Activated CD8-positive, alpha-beta memory T cell treated with anti-CD3 and anti-CD28 coated beads for 1 hour (primary cell): ENCODE results near the gene PET100.
A peak's percentile ranks its signal among the peaks of the same experiment; 100 is the strongest.

Experiments
- DNase-seq, 2 donors: peaks; one replicate each; pipeline ENCODE4 v3.0.0-alpha.2; 2020; ENCODE audit warnings: low read depth in 1 of 2; ENCODE audit errors: extremely low read depth in 1 of 2

Gene PET100, protein sequence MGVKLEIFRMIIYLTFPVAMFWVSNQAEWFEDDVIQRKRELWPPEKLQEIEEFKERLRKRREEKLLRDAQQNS

DNA sequence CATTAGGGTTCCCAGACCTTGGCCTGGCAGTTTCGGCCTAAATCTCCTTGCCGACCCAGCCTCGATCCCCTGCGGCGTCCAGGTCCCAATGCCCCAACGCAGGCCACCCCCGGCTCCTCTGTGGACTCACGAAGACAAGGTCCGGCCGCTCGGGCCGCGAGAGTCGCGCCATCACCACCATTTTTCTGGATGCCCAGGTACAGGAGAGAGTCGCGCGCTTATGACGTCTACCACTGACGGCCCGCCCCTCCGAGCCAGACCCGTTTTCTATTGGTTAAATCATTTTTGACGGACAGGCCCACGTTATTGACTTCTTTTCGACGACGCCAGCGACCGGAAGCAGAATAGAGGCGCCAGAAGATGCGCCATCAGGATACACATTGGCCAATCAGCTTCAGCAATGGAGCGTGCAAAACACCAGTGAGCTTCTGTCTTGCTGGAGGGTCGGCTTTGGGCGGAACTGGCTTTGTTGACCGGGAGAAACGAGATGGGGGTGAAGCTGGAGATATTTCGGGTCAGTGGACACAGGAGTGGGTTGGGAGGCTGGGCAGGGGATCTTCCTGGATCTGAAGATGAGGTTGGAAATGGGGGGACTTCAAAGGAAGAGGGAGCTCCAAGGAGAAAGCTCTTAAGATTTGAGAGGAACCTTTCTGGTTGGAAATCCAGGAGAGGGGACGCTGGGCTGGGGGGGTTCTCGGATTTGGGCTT, at the start of gene PET100, which contains the start of gene XAB2:
Gene PET100, plus strand, starts transcription at position 447 of the 708 bp plus-strand sequence. Its CDS starts 41 bp downstream, at position 488.
Gene XAB2, minus strand, starts transcription at position 199 of the 708 bp plus-strand sequence. Its CDS starts 18 bp downstream, at position 181.
- DNase-seq: peak; percentile 87 to 89

DNA sequence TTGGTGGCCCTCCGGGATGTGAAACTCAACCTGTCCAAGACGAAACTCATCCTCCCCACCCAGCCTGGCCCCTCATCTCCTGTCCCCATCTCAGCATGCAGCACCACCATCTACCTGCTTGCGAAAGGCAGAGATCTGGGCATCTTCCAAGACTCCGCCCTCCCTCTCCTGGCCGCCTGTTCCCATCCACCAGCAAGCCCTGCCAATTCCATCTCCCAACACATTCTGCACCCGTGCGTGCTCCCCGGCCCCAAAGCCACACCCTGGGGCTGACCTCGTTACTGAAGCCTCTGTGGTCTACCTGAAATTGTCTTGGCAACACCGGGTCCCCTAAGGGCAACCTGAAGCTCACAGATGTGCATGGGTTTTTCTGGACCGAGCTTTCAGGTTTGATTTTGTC, 47.1 kb upstream of the PET100 start:
- DNase-seq: no peak

DNA sequence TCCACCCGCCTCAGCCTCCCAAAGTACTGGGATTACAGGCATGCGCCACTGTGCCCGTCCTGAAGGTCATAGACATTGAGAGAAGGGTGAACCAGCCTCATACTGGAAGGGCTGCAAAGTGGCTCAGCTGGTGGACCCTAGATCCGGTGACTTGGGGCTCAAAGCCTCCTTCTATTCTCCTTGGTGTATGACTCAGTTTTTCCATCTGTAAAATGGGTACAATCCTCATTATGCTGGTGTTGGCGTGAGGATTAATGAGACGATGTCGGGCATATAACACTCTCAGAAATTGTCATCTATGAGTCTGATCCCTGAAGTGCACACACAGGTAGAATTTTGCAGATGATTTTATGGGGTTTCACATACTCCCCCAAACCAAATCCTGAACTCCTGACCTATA, 39.8 kb upstream of the PET100 start:
- no peak for DNase-seq

DNA sequence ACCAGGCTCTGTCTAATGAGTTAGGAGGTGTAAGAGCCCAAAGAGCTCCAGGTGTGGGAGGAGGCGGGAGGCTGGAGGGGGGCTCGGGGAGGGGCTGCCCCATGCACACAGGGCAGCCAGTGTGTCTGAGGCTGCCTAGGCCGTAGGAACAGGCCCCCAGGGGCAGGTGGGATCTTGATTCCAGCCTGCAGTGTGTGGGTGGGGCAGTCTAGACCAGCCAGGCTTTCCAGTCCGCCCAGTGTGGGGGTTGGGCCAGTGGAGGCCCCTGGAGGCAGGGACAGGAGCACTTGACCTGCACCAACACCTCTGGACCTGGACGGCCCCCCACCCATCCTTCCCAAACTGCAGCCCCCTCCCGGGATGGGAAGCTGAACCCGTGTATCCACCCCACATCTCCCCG, 39.3 kb upstream of the PET100 start:
- DNase-seq: no peak

DNA sequence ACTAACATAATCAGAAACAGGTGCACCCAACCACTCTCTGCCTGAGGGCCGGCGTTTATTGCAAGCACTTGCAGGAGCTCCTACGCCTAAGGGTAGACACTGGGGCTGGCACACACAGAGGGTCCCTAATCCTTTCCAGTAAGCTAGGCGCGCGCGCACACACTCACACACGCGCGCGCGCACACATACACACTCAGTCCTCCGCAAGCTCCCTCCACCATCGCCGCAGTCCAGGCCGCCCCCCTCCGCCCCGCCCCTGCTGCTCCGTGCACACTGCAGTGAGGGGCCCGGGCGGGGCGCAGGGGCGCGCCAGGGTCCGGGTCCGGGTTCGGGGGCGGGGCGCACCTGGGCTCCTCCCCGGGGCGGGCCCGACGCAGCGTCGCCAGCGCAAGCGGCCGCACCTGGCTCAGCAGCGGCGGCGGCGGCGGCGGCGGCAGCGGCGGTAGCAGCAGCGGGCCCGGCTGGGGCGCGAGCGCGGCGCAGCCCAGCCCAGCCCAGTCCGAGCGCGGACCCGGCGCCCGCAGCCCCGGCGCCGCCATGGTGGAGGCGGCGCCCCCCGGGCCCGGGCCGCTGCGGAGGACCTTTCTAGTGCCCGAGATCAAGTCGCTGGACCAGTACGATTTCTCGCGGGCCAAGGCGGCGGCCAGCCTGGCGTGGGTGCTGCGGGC, 34.0 kb upstream of the PET100 start, which contains the start of gene CAMSAP3:
Gene CAMSAP3, plus strand, starts transcription at position 398 of the 668 bp plus-strand sequence. Its CDS starts 140 bp downstream, at position 538.
- peak in 1 of 2 donors; percentile 22 for DNase-seq

DNA sequence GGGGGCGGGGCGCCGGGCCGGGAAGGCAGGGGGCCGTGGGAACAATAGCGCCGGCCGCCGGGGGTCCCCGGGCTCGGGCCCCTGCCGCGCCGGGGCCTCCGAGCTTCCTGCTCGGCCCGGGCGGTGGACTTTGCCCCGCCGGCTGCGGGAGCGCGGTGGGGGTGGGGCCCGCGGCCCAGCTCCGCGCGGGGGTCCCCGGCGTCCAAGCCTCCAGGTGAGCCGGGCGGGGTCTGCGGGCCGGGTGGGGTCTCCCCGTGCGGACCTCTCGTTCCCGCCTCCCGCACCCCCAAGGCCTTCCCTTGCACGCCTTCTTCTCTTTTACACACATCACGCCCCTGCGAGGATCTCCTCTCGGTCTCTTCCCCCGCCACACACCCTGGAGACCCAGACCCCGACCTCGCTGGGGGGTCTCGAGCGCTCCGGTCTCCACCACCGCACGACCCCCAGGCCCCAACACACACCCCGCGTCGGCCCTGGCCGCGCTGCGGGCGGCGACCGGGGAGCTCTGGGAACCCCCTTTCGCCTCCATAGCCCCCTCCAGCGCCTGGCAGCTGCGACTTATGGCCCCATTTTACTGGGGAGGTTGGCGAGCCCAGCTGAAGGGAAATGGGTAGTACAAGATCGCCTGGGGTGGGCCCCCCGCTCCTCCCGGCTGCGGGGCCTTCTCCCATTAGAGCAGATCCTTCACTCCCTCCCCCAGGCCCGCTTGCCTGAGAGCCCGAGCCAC, 33.2 kb upstream of the PET100 start:
- no peak for DNase-seq

DNA sequence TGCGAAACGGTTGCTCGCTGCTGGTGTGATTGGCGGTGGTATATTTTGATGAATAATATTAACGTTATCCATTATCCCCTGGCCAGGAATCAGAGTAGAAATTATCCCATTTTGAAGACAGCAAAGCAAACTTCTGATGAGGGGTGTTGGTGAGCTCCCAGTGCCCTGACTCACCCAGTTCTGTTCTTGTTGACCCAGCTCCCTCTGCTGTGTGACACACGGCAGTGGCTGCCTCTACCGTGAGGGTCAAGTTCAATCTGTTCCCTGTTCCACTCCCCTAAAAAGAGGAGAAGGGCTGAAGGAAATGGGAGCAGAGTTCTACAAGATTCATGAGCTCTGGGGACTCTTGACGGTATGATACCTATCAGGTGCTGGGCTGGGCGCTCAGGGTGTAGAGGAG, 31.9 kb upstream of the PET100 start:
- DNase-seq: no peak

DNA sequence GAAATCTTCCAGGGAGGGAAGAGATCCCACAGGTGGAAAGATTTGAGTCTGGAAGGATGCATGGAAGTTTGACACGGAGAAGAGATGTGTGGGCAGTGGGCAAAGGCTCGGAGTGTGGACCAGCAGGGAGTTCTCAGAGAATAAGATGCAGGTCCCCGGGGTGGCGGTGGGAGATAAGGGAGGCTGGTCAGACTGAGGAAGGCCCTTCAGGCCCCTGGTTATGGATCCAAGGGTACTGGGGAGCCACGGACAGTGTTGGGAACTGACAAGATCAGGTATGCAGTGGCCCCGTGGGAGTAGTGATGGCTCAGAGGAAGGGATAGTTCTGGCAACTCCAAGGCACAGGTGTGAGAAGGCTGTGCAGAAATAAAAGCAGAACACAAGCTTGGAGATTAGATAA, 31.4 kb upstream of the PET100 start:
- DNase-seq: no peak

DNA sequence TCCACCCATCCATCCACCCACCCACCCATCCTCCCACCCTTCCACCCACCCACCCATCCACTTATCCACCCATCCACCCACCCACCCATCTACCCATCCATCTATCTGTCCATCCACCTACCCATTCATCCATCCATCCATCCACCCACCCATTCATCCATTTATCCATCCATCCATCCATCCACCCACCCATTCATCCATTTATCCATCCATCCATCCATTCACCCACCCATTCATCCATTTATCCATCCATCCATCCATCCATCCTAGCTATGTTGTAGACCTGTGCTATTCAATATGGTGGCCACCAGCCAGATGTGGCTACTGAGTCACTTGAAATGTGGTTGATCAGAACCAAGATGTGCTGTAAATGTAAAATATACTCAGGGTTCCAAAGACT, 28.9 kb upstream of the PET100 start:
- no peak for DNase-seq

DNA sequence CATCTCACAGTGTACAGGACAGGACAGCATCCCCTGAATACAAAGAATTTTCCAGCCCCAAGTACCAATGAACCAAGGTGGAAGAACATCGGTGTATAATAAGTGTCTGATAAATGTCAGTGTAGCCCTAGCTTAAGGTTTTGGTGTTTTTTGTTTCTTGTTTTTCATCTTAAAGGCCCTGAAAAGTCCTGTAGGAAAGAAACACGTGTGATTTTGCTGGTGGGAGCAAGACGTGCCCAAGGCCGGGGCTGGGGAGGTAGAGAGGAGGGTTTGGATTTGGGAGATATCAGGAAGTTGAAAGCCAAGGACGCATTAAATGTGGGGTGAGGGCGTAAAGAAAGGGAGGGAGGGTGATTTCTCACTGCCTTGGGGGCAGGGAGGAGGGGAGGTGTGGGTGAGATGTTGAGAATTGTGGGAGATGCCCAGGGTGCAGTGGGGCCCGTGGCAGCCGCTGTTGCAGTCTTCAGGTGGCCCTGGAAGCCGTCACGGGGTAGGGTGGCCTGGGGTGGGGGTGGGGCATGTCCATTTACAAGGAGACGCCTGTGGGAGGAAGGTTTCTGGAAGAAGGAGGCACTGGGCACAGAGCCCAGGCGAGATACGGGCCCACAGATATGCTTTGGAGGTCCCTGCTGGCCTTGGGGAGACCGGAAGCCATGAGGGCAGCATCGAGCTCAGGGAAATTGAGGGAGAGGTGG, 27.2 kb upstream of the PET100 start:
- no peak for DNase-seq

DNA sequence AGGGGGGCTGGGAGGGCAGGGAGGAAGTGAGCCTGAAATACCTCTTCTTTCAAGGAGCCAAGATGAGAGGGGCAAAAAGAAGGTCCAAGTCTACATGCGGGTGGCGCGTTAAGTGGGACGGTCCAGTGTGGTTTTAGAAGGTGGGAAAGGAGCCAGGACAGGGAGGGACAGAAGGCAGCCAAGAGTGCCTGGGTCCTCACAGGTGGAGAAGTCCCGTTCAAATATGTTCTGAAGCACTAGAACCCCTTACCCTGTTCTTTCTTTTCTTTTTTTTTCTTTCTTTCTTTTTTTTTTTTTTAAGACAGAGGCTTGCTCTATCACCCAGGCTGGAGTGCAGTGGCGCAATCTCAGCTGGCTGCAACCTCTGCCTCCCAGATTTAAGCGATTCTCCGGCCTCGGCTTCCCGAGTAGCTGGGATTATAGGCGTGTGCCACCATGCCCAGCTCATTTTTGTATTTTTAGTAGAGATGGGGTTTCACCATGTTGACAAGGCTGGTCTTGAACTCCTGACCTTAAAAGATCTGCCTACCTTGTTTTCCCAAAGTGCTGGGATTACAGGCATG, 26.6 kb upstream of the PET100 start:
- no peak for DNase-seq

DNA sequence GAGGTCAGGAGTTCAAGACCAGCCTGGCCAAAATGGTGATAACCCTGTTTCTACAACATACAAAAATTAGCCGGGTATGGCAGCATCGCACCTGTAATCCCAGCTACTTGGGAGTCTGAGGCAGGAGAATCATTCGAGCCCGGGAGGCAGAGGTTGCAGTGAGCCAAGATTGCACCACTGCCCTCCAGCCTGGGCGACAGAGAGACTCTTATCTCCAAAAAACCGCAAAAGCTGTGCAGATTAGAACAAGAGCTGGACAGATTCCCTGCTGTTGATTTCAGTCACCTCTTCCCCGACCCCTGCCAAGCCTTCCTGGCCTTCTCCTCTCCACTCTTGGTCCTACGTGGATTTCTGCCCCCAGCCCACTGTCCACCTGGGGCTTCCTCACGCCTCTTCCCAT, 25.7 kb upstream of the PET100 start:
- no peak for DNase-seq

DNA sequence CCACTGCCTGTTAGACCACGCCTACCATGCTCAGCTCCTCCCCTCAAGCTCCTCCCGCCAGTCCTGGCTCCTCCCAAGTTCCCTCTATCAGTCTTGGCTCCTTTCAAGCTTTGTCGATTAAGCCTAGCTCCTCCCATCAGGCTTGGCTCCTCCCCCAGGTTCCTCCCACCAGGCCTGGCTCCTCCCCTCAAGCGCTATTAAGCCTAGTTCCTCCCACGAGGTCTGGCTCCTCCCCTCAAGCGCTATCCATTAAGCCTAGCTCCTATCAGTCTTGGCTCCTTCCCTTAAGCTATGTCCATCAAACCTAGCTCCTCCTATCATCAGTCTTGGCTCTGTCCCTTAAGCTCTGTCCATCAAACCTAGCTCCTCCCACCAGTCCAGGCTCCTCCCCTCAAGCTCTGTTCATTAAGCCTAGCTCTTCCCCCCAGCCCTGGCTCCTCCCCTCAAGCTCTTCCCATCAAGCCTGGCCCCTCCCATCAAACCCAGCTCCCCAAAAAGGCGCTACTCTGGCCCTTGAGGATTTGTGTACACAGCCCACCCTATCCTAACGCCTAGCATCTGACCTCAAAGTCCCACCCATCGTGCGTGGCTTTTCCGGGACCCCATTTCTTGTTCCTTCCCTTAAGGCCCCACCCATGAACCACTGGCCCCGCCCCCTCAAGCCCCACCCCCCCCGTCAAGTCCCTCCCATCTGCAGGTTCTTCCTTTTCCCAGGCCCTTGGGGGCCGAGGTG, 23.9 kb upstream of the PET100 start:
- DNase-seq: no peak

DNA sequence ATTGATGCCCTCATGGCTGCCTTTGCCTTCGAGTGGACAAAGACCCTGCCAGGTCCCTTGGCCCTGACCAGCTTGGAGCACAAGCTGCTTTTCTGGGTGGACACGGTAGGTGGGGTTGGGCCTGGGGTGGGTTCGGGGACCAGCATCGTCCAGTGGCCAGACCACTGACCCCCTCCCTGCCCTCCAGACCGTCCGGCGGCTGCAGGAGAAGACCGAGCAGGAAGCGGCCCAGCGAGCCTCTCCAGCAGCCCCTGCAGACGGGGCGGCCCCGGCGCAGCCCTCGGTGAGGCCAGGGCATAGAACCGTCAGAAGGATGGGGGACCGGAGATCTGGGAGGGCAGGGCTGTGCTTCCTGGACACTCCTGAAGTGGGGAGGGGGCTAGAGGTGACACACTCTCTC, 23.3 kb upstream of the PET100 start:
- DNase-seq: no peak

DNA sequence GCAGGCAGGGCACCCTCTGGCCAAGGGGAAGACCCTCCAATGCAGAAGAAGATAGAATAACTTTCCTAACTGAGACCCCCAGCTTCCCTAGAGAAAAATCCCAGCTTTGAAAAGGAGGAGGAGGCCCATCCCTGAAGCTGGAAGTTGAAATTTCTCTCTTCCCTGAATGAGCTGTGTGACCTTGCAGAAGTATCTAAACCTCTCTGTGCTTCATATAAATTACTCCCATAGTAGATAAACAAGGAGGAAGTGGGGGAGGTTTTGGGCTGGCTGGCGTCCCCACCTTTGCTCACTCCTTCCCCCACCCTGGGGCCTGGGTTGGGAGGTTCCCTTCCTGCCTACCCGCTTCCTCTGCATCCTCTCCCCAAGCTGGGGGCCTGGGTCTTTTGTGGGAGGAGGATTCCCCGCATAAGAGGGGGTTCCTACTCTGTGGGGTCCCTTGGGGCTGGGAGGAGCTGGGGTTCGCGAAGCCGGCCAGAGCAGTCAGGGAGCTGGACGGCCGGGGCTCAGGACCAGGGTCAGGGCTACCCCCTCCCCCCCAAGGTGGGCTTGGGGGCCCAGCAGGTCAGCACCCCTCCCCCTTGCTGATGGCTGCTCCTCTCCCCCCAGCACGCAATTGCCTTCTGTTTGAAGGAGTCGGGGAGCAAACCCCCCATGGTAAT, 22.2 kb upstream of the PET100 start:
- DNase-seq: no peak

DNA sequence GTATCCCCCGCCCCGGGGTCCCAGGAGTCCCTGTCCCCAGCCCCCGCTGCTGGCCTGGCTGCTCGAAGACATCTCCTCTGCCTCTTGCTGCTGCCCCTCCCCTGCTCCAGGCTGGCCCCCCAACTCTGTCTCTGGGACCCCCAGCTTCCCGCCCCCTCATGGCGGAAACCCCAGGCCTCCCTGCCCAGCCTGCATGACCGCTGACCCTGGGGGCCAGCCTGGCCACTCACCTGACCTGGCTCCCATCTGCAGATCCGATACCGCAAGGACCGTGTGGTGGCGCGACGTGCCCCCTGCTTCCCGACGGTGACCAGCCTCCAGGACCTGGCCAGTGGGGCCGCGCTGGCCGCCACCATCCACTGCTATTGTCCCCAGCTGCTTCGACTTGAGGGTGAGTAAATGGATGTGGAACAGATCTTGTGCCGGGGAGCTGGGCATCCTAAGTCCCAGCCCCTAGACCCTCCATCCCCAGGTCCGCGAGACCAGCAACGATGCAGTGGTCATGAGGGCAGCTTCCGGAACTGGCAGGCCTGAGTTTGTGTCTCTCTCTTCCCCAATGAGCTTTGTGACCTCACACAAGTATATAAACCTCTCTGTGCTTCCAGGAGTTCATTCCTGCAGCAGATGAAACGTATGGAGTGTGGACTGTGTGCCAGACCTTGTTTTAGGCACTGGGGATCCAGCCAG, 21.6 kb upstream of the PET100 start:
- no peak for DNase-seq

DNA sequence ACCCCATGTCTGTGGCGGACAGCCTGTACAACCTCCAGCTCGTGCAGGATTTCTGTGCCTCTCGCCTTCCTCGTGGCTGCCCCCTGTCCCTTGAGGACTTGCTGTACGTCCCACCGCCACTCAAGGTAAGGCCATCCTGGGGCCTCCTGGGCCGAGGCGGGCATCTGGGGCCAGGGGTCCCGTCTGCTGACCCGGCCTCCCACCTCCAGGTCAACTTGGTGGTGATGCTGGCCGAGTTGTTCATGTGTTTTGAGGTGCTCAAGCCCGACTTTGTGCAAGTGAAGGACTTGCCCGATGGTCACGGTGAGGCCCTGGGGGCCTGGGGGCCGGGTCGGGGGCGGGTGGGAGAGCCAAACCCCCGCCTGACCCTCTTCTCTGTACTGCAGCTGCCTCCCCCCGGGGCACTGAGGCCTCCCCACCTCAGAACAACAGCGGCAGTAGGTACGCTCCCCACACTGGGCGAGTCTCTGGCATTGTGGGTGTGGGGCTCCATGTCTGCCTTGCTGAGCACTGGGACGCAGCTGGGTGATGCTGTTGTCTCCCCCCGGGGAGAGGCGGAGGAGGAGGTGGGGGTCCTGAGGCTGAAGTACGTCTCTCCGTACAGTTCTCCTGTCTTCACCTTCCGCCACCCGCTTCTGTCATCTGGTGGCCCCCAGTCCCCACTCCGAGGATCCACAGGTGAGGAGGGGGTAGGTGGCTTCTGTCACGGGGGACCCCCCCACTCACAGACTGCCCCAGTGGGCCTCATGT, 18.9 kb upstream of the PET100 start:
- DNase-seq: no peak
